Activated T-helper 1 cell treated with anti-CD3 and anti-CD28 coated beads, Interleukin-12 subunit alpha, Interleukin-12 subunit beta, Interleukin-2, Interleukin-4 antibody, amounts not matched to agents 30 ng/mL and 10 ng/mL and 1 ng/mL, durations not matched to agents 14 hours and 24 hours and 36 hours (primary cell): ENCODE data around the gene C19orf85. TPM values are rescaled to one million over a fixed set of nuclear protein-coding genes. Genes with fewer than 3 reads are reported as not detected.

Source experiments
- DNase-seq: peaks from one replicate; pipeline ENCODE4 v3.0.0; 2021; ENCODE audit warnings: low spot score
- H3K27ac Mint-ChIP-seq: one replicate; pipeline ENCODE4 v1.8.0; 2021; ENCODE audit warnings: mild to moderate bottlenecking, mixed read lengths
- H3K27me3 Mint-ChIP-seq: one replicate; pipeline ENCODE4 v1.8.0; 2022; ENCODE audit warnings: mild to moderate bottlenecking, moderate library complexity, mixed read lengths; ENCODE audit not compliant: insufficient read depth
- H3K36me3 Mint-ChIP-seq: one replicate; pipeline ENCODE4 v1.8.0; 2021; ENCODE audit warnings: low read depth, mixed read lengths
- H3K4me1 Mint-ChIP-seq: one replicate; pipeline ENCODE4 v1.8.0; 2021; ENCODE audit warnings: low read depth, mixed read lengths
- H3K4me3 Mint-ChIP-seq: one replicate; pipeline ENCODE4 v1.8.0; 2021; ENCODE audit warnings: mild to moderate bottlenecking, moderate library complexity, mixed read lengths
- H3K9me3 Mint-ChIP-seq: one replicate; pipeline ENCODE4 v1.8.0; 2021; ENCODE audit warnings: mixed read lengths
- intact Hi-C: fragments of 100-400 bp; cut with micrococcal nuclease; formaldehyde crosslinking; loops from one replicate; pipeline ENCODE4 v1.15.1; 2024
- total RNA-seq: library from RNA; stranded (reverse); gene quantifications from 2 replicates; pipeline ENCODE4 v1.2.3, GENCODE V29; 2022

Gene C19orf85
- total RNA-seq, 1 donor from 2014 or later = not detected

- DNase-seq = no peak
- intact Hi-C loops = no loop called here
- H3K4me3 Mint-ChIP-seq = no peak overlapping the region
- H3K36me3 Mint-ChIP-seq = no peaks in the 10 kb centered on the region
- H3K27me3 Mint-ChIP-seq = peaks cover 4% of the 10 kb centered on the region
- H3K9me3 Mint-ChIP-seq = no peaks in the 10 kb centered on the region
- no peak overlapping the region for H3K27ac Mint-ChIP-seq
- H3K4me1 Mint-ChIP-seq = peaks cover 10% of the 10 kb centered on the region
Measured at GRCh38 chr19:55464039-55464661, 401 bp downstream of the C19orf85 start.

- Mint-ChIP-seq H3K27me3 (peaks cover 4% of the 10 kb centered on the region), H3K36me3 (no peaks in the 10 kb centered on the region), H3K9me3 (no peaks in the 10 kb centered on the region), H3K27ac (no peak overlapping the region), H3K4me1 (peaks cover 10% of the 10 kb centered on the region), H3K4me3 (no peak overlapping the region)
- intact Hi-C loops = no loop called here
- no peak for DNase-seq
Measured at GRCh38 chr19:55463583-55464031, 944 bp downstream of the C19orf85 start.

GRCh38 chr19:55462722-55463121, 1.8 kb downstream of the C19orf85 start:
- intact Hi-C loops = no loop called here
- peaks cover 5% of the 10 kb centered on the region for H3K4me1 Mint-ChIP-seq
- H3K27me3 Mint-ChIP-seq = peaks cover 2% of the 10 kb centered on the region
- H3K36me3 Mint-ChIP-seq = no peaks in the 10 kb centered on the region
- peak overlapping the region; percentile 81 for H3K4me3 Mint-ChIP-seq
- no peaks in the 10 kb centered on the region for H3K9me3 Mint-ChIP-seq
- H3K27ac Mint-ChIP-seq = no peak overlapping the region
- DNase-seq = no peak

- Mint-ChIP-seq H3K9me3 (no peaks in the 10 kb centered on the region), H3K36me3 (no peaks in the 10 kb centered on the region), H3K4me1 (peaks cover 5% of the 10 kb centered on the region), H3K27me3 (peaks cover 2% of the 10 kb centered on the region), H3K27ac (peak overlapping the region; percentile 77), H3K4me3 (peak overlapping the region; percentile 81)
- no peak for DNase-seq
- intact Hi-C loops = loop anchor here (1.0 to 2.0 kb wide), 8 partner anchors 14 to 302 kb away; partner anchors contain the start of genes FIZ1, HSPBP1, KMT5C and NAT14
Measured at GRCh38 chr19:55461974-55462626, 2.5 kb downstream of the C19orf85 start.

GRCh38 chr19:55461259-55461973, 3.1 kb downstream of the C19orf85 start, which contains the start of gene ISOC2:
Gene ISOC2 (minus strand): TSS chr19:55461642. CDS start chr19:55456486, 5,156 bp downstream.
- Mint-ChIP-seq H3K4me3 (peak within 1 kb of the TSS; percentile 81), H3K4me1 (peaks cover 5% of the 10 kb centered on the region), H3K27ac (peak within 1 kb of the TSS; percentile 77), H3K27me3 (peaks cover 2% of the 10 kb centered on the region), H3K36me3 (no peaks in the 10 kb centered on the region), H3K9me3 (no peaks in the 10 kb centered on the region)
- intact Hi-C loops = loop anchor here (1.0 to 2.0 kb wide), 8 partner anchors 15 to 301 kb away; partner anchors contain the start of genes FIZ1, HSPBP1, KMT5C and NAT14
- peak; percentile 100 for DNase-seq

DNA sequence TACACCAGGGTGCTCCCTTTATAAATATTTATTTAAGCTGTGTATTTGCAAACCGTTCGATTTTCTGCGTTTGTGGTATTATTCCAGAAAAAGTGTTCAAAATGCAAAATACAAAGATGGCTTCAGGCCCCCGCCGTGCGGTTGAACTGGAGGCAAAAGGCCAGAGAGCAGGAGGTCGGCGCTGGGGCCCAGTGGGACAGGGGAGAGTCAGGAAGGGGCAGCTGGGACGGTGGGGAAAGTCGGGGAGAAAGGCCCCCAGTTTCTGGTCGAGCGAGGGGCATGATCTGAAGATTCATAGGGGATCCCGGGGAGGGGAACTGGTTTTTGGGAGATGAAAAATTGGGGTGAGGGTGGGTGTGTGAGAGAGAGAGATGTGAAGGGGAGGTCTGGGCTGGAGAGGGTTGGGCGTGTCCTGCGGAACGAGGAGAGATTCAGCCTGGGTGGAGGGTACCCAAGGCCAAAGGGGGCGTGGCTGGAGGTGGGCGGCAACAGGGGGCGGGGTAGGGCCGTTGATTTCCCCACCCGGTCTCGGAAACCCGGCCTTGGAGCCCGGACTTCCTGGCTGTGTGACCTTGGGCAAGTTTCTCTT, 3.8 kb downstream of the C19orf85 start:
- peaks cover 2% of the 10 kb centered on the region for H3K27me3 Mint-ChIP-seq
- H3K36me3 Mint-ChIP-seq = no peaks in the 10 kb centered on the region
- peak overlapping the region; percentile 81 for H3K4me3 Mint-ChIP-seq
- no peaks in the 10 kb centered on the region for H3K9me3 Mint-ChIP-seq
- intact Hi-C loops = loop anchor here (1.0 to 2.0 kb wide), 8 partner anchors 16 to 300 kb away; partner anchors contain the start of genes FIZ1, HSPBP1, KMT5C and NAT14
- peak overlapping the region; percentile 76 for H3K27ac Mint-ChIP-seq
- H3K4me1 Mint-ChIP-seq = peaks cover 5% of the 10 kb centered on the region
- DNase-seq = peak; percentile 20

GRCh38 chr19:55459950-55460657, 4.4 kb downstream of the C19orf85 start:
- Mint-ChIP-seq H3K9me3 (no peaks in the 10 kb centered on the region), H3K27me3 (peaks cover 2% of the 10 kb centered on the region), H3K36me3 (no peaks in the 10 kb centered on the region), H3K4me3 (peak overlapping the region; percentile 81), H3K4me1 (peaks cover 5% of the 10 kb centered on the region), H3K27ac (peak overlapping the region; percentile 67)
- DNase-seq = no peak
- intact Hi-C loops = loop anchor here (2.0 kb wide), 1 partner anchor 57 kb away; no protein-coding TSS in a partner anchor

GRCh38 chr19:55459551-55459949, 5.0 kb downstream of the C19orf85 start:
- intact Hi-C loops = no loop called here
- Mint-ChIP-seq H3K4me3 (no peak overlapping the region), H3K36me3 (peaks cover 3% of the 10 kb centered on the region), H3K9me3 (no peaks in the 10 kb centered on the region), H3K4me1 (peaks cover 5% of the 10 kb centered on the region), H3K27ac (no peak overlapping the region), H3K27me3 (peaks cover 4% of the 10 kb centered on the region)
- no peak for DNase-seq

DNA sequence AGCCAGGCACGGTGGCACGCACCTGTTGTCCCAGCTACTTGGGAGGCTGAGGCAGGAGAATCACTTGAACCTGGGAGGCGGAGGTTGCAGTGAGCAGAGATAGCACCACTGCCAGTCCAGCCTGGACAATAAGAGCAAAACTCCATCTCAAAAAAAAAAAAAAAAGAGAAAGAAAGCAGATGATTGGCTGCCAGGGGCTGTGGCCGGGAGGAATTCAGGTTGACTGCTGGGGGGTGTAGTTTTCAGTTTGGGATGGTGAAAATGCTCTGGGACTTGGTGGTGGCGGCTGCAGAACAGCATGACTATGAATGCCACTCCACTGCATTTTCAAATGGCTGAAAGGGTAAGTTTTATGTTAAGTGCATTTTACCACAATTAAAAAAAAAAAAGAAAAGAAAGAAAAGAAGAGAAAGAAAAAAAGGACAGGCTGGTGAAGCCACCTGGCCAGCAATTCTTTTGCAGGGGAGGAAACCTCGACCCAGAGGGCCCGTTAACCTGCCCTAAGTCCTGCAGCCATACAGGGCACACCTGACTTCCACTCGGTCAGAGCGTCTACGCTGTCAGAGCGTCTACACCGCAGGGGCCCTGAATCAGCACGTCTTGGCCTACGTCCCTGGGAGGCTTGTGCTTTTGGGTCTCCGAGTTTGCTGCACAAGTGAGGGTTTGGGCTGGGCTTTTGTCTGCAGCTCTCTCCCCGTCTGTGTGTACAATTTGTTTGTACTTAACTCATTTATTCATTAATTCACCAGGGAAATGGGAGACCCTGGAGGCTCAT, 6.7 kb downstream of the C19orf85 start:
- H3K27ac Mint-ChIP-seq = no peak overlapping the region
- no peak overlapping the region for H3K4me3 Mint-ChIP-seq
- H3K9me3 Mint-ChIP-seq = no peaks in the 10 kb centered on the region
- no peak for DNase-seq
- peaks cover 5% of the 10 kb centered on the region for H3K36me3 Mint-ChIP-seq
- H3K4me1 Mint-ChIP-seq = peaks cover 5% of the 10 kb centered on the region
- peaks cover 14% of the 10 kb centered on the region for H3K27me3 Mint-ChIP-seq
- intact Hi-C loops = no loop called here

DNA sequence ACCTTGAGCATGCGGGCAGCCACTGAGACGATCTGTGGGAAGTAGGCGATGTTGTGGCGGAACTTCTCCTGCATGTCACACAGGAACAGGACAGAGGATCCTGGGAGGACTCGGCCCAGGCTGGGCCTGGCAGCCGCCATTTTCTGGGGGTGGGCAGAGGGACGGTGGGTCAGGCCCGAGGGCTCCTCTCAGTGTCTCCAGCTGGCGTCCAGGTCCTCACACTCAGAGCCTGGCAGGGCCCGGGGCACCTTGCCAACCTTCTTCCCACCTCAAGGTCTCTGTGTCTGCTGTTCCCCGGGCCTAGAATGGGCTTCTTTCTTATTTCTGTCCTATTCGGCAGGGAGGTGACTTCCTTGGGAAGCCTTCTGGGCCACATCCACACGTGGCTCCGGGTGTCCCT, 8.2 kb downstream of the C19orf85 start:
- Mint-ChIP-seq H3K9me3 (no peaks in the 10 kb centered on the region), H3K4me3 (no peak overlapping the region), H3K4me1 (no peaks in the 10 kb centered on the region), H3K27me3 (peaks cover 20% of the 10 kb centered on the region), H3K36me3 (peaks cover 5% of the 10 kb centered on the region), H3K27ac (no peak overlapping the region)
- intact Hi-C loops = no loop called here
- no peak for DNase-seq

DNA sequence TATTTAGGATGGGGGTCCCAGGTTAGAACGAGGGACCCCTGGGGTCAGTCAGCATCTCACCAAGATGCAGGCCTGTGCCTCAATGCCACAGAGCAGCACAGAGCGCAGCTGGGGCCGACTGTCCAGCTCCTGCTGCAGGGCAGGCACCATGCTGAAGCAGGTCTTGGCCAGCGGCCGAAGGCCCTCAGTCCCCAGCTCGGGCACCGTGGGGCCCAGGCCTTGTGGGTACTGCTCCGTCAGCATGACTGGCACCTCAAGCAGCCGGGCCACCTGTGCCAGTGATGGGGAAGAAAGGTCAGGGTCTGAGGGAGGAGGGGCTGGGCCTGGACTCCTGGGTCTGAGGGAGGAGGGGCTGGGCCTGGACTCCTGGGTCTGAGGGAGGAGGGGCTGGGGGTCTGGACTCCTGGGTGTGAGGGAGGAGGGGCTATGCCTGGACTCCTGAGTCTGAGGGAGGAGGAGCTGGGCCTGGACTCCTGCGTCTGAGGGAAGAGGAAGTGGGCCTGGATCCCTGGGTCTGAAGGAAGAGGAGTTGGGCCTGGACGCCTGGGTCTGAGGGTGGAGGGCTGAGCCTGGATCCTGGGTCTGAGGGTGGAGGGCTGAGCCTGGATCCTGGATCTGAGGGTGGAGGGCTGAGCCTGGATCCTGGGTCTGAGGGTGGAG, 8.8 kb downstream of the C19orf85 start:
- Mint-ChIP-seq H3K36me3 (peaks cover 5% of the 10 kb centered on the region), H3K9me3 (no peaks in the 10 kb centered on the region), H3K4me3 (no peak overlapping the region), H3K4me1 (no peaks in the 10 kb centered on the region), H3K27me3 (peaks cover 22% of the 10 kb centered on the region), H3K27ac (no peak overlapping the region)
- intact Hi-C loops = no loop called here
- DNase-seq = no peak
